Progenitor cell of endocrine pancreas (in vitro differentiated cells): Measurements from ENCODE around the gene STYXL1. TPM values are rescaled to one million over a fixed set of nuclear protein-coding genes. Genes with fewer than 3 reads are reported as not detected.

Source experiments
- DNase-seq: peaks from one replicate; pipeline ENCODE4 v3.0.0; 2021; ENCODE audit warnings: low spot score; ENCODE audit not compliant: unreplicated experiment
- H3K27ac Mint-ChIP-seq: 2 replicates; pipeline ENCODE4 v1.8.0; 2021; ENCODE audit warnings: mild to moderate bottlenecking, moderate library complexity, mixed read lengths
- H3K27me3 Mint-ChIP-seq: 2 replicates; pipeline ENCODE4 v1.8.0; 2021; ENCODE audit warnings: mixed read lengths
- H3K36me3 Mint-ChIP-seq: 2 replicates; pipeline ENCODE4 v1.8.0; 2022; ENCODE audit warnings: mixed read lengths; ENCODE audit not compliant: insufficient read depth
- H3K4me1 Mint-ChIP-seq: 2 replicates; pipeline ENCODE4 v1.8.0; 2021; ENCODE audit warnings: low read depth, mixed read lengths
- H3K4me3 Mint-ChIP-seq: 2 replicates; pipeline ENCODE4 v1.8.0; 2021; ENCODE audit warnings: low read depth, mild to moderate bottlenecking, moderate library complexity, mixed read lengths
- H3K9me3 Mint-ChIP-seq: 2 replicates; pipeline ENCODE4 v1.8.0; 2021; ENCODE audit warnings: low read depth, mixed read lengths
- CTCF ChIP-seq: fragments of 200-600 bp; sonication (generic); IDR thresholded peaks from one replicate; pipeline ENCODE4 v1.5.0; 2021; ENCODE audit warnings: antibody characterized with exemption, mild to moderate bottlenecking; ENCODE audit not compliant: unreplicated experiment
- total RNA-seq: library from RNA; stranded (reverse); gene quantifications from 2 replicates; pipeline ENCODE4 v1.2.1, GENCODE V29; 2021

Gene STYXL1
- total RNA-seq, 1 donor from 2014 or later = 49.7 TPM

- no peaks in the 10 kb centered on the region for H3K36me3 Mint-ChIP-seq
- H3K9me3 Mint-ChIP-seq = no peaks in the 10 kb centered on the region
- DNase-seq = no peak
- no peak overlapping the region for H3K27ac Mint-ChIP-seq
- H3K4me3 Mint-ChIP-seq = no peak overlapping the region
- H3K27me3 Mint-ChIP-seq = no peaks in the 10 kb centered on the region
- no peak for TF ChIP-seq CTCF
- no peaks in the 10 kb centered on the region for H3K4me1 Mint-ChIP-seq
Measured at GRCh38 chr7:76074306-76074971, 26.6 kb upstream of the STYXL1 start.

- Mint-ChIP-seq H3K27ac (no peak overlapping the region), H3K4me1 (no peaks in the 10 kb centered on the region), H3K9me3 (no peaks in the 10 kb centered on the region), H3K4me3 (no peak overlapping the region), H3K27me3 (no peaks in the 10 kb centered on the region), H3K36me3 (no peaks in the 10 kb centered on the region)
- no peak for TF ChIP-seq CTCF
- no peak for DNase-seq
Measured at GRCh38 chr7:76073335-76073990, 25.7 kb upstream of the STYXL1 start.

- TF ChIP-seq CTCF = no peak
- no peak overlapping the region for H3K4me3 Mint-ChIP-seq
- H3K36me3 Mint-ChIP-seq = no peaks in the 10 kb centered on the region
- H3K27ac Mint-ChIP-seq = no peak overlapping the region
- H3K4me1 Mint-ChIP-seq = no peaks in the 10 kb centered on the region
- no peaks in the 10 kb centered on the region for H3K27me3 Mint-ChIP-seq
- no peak for DNase-seq
- H3K9me3 Mint-ChIP-seq = no peaks in the 10 kb centered on the region
Measured at GRCh38 chr7:76072243-76073148, 24.7 kb upstream of the STYXL1 start.

- Mint-ChIP-seq H3K27me3 (no peaks in the 10 kb centered on the region), H3K36me3 (peaks cover 3% of the 10 kb centered on the region), H3K9me3 (no peaks in the 10 kb centered on the region), H3K4me3 (no peak overlapping the region), H3K4me1 (no peaks in the 10 kb centered on the region), H3K27ac (no peak overlapping the region)
- no peak for DNase-seq
- no peak for TF ChIP-seq CTCF
Measured at GRCh38 chr7:76071316-76072242, 23.8 kb upstream of the STYXL1 start.
